ENCODE data around the gene SLC7A1.
"Not testable (repeated sequence)": the region's sequence is repeated elsewhere in the genome, so short reads cannot be mapped to it uniquely, and the experiment has no call there.

Gene SLC7A1

DNA sequence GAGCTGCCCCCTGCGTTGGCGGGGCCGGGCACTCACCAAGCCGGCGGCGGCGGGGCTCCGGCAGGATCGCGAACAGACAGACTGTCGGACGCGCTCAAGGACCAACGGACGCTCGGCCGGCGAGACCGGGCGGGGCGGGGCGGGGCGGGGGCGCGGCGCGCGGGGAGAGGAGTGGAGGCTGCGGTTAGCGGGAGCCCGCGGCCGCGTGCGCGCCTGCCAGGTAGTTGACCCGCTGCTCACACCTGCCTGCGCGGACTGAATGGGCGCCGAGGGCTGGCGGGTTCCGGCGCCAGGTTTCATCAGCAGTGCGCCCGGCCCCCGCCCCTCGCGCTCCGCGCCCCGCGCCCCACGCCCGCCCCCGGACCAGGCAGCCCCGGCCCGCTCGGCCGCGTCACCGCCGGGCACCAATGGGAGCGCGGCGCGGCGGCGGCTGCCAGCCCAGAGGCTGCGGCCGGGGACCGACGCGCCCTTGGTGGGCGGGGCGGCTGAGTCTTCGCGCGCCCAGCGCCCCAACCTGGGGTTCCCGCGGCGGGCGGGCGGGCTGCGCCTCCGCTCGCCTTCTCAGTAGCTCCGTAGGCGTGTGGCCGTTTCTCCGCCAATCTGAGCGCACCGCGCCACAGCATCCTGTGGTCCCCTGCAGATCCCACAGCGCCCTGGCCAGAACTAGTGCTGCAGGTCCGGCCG is at the start of gene SLC7A1:
Gene SLC7A1 (minus strand): TSS at position 309 of the 684 bp plus-strand sequence. CDS start 59,500 bp downstream, outside the sequence.
- DNase-seq: peak; percentile 69 to 76

DNA sequence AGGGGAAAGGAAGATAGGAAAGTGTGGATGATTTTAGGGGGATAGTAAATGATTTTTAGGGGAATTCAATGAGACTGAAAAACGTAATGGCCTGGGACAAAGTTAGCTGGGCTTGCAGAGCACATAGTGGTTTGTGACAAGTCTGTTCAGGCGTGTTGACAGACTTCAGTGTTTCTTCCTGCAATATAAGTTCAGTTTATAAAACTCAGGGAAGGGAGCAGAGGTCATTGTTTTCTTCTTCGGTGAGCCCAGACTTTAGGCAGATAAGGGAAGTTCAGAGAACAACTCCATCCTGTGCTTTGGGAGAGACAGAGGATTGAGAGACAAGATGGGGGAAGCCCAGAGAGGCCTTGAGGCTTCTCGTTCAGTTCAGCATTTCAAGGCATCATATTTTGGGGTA is 45.2 kb upstream of the SLC7A1 start:
- DNase-seq: no peak

DNA sequence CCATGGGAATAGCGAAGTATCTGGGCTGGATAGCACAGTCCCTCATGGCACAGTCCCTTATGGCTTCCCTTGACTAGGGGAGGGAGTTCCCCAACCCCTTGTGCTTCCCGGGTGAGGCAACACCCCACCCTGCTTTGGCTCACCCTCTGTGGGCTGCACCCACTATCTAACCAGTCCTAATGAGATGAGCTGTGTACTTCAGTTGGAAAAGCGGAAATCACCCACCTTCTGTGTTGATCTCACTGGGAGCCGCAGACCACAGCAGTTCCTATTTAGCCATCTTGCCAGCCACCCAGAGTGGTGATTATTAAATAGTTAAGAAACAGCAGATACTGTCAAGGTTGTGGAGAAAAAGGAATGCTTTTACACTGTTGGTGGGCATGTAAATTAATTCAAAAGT is 41.3 kb upstream of the SLC7A1 start:
- DNase-seq: not testable (repeated sequence)

DNA sequence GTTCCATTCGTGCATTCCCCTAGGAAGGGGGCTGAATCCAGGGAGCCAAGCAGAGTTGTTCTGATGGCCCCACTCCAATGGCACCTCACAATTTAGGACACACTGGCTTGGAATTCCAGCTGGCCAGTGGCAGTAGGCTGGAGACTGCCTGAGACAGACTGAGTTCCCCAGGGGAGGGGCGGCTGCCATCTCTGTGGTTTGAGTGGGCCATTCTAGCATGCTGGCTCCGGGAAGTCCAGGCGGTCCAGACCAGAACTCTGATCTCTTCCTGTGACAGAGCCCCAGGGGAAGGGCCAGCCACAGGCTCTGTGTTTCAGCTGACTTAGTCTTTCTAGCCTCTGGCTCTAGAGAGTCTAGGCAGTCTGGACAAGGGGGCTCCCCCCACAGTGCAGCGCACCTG is 29.5 kb upstream of the SLC7A1 start:
- no peak for DNase-seq

DNA sequence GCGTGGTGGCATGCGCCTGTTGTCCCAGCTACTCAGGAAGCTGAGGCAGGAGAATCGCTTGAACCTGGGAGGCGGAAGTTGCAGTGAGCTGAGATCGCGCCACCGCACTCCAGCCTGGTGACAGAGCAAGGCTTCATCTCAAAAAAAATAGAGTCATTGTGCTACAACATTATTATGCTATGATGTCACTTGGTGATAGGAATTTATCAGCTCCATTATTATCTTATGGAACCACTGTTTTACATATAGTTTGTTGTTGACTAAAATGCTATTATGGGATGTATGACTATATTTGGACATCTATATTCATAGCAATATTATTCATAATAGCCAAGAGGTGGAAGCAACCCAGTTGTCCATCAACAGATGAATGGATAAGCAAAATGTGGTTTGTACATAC is 26.4 kb upstream of the SLC7A1 start:
- no peak for DNase-seq

DNA sequence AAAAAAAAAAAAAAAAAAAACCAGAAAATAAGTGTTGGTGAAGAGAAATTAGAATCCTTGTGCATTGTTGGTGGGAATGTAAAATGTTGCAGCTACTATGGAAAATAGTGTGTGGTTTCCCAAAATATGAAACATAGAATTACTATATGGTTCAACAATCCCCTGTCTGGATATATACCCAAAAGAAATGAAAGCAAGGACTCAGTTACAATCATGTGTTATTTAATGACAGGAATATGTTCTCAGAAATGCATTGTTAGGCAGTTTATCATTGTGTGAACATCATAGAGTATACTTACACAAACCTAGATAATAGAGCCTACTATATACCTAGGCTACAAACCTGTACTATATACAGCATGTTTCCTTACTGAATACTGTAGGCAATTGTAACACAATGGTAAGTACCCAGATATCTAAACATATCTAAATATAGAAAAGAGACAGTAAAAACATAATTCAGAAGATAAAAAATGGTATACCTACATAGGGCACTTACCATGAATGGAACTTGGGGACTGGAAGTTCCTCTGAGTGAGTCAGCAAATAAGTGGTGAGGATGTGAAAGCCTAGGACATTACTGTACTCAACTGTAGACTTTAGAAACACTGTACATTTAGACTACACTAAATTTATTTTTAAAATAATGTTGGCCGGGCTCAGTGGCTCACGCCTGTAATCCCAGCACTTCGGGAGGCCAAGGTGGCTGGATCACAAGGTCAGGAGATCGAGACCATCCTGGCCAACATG is 25.7 kb upstream of the SLC7A1 start:
- DNase-seq: no peak

DNA sequence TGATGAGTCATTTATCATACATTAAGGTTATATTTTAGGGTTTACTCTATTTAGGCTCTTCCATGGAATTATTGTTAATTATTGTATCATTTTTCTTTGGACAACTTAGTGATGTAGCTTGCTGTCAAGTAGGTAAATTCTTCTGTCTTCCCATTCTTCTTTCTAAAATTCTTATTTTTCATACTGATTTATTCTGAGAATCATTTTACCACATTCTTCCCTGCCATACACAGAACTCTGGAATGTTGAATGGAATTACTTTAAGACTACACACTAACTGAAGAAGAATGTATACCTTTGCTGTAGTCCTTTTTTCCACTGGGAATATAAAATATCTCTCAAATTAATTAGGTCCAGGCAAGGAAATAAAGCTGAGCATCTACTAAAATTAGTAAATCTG is 24.5 kb upstream of the SLC7A1 start:
- DNase-seq: no peak

DNA sequence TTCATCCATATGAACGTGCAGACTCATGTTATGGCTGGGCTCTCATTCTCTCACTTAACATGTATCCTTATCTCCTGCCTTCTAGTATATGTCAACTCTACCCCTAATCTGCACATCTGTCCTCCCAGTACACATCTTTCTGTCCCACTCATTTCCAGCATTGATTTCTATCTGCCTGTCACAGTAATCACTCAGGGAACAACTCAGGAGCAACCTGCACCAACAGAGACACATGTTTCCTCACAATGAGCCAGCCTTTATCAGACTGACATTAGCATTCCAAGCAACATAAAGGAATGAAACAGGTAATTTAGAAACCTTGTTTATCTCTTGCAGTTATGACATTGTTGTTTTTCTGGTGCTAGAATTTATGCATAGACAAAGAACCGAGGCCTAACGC is 17.6 kb upstream of the SLC7A1 start:
- DNase-seq: no peak

DNA sequence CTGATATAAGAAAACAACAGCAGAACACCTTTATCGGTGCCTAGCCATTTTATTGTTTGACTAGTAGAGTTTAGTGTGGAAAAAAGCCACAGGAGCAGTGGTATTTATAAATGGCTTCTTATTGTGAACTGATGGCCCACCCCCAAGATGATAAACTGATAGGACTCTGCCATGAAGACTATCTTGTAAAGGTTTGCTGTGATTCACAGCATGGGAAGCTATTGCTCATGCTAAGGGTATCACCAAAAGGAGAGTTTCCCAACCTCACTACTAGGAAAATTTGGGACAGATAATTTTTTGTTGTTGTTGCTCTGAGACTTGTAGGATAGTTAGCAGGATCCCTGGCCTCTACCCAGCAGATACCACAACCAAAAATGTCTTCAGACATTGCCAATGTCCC is 12.0 kb upstream of the SLC7A1 start:
- DNase-seq: no peak

DNA sequence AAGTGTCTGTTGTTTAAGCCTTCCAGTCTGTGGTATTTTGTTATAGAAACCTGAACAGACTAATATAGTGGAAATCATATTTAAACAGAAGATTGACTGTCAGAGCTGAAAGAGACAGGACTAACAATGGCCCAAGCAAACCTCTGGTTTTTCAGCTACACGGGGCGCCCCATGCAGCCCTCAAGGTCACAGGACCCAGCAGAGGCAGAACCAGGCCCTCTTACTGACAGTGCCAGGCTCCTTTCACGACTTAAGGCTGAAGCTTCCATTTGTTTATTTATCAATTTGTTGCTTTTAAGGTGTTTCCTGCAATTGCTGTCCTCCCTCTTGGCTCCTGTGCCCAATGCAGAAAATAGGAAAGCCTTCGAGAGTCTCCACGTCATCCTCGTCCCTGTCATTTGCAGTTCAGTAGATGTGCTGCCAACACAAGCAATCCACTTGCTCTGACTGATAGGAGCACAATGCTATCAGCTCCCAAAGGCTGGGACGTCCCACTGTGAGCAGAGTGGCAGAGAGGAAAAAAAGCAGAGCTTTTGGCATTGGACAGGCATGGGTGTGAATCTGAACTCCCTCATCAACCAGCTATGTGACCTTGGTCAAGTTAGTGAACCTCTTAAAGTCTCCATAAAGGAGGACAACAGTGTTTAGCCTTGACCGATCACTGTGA is 10.5 kb upstream of the SLC7A1 start:
- DNase-seq: no peak

DNA sequence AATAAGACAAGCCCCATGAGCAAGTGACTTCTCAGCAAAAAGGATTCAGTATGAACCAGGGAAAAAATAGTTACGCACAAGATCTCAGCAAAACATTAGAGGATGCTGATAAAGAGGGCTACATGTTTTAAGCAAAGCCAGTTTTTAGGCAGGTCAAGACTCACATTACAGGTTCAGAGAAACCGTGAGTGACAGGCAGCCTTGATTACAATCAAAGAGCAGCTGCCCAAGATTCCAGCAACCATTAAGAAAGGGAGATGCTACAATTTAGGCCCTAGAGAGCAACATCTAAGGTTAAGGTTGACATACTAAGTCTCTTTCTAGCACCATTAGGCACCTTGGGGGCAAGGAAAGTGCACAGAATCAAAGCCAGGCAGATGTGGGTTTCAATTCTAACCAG is 2.8 kb upstream of the SLC7A1 start:
- no peak for DNase-seq

DNA sequence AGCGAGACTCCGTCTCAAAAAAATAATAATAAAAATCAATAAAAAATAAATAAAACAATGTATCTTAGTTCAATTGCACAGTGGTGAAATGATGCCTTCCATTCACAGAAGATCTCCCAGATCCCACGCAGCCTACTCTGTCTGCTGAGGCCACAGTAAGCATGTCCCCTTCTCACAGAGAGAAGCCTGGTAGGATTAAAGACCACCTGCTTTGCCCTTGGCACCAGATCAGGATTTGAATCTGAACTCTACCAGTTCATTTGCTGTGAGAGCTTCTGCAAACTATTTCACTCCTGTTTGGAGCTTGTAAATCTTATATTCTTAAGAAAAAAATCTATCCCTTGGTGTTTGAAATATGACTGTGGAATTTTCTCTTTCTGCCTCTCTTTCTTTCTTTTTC is 2.2 kb upstream of the SLC7A1 start:
- DNase-seq: no peak

DNA sequence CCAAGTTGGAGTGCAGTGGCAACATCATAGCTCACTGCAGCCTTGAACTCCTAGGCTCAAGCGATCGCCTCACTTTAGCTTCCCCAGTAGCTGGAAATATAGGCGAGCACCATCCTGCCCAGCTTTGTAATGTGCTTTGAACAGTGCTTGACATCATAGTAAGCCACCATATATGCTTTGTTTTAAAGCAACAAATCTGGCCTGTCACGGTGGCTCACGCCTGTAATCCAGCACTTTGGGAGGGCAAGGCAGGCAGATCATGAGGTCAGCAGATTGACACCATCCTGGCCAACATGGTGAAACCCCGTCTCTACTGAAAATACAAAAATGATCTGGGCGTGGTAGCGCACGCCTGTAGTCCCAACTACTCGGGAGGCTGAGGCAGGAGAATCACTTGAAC is 1.8 kb upstream of the SLC7A1 start:
- DNase-seq: no peak

DNA sequence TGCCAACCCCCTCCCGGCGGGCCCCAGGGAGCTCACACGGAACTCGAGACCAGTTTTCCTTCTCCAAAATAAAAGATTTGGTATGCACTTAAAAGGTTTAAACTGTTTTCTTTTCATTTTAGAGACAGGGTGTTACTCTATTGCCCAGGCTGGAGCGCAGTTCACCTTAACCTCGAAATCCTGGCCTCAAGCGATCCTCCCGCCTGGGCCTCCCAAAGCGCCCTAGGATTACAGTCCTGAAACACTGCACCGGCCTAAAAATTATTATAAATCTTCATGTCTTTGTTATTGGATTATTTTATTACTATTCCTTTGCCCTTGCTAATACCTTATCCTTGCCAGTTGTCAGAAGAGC is 553 bp upstream of the SLC7A1 start:
- no peak for DNase-seq

DNA sequence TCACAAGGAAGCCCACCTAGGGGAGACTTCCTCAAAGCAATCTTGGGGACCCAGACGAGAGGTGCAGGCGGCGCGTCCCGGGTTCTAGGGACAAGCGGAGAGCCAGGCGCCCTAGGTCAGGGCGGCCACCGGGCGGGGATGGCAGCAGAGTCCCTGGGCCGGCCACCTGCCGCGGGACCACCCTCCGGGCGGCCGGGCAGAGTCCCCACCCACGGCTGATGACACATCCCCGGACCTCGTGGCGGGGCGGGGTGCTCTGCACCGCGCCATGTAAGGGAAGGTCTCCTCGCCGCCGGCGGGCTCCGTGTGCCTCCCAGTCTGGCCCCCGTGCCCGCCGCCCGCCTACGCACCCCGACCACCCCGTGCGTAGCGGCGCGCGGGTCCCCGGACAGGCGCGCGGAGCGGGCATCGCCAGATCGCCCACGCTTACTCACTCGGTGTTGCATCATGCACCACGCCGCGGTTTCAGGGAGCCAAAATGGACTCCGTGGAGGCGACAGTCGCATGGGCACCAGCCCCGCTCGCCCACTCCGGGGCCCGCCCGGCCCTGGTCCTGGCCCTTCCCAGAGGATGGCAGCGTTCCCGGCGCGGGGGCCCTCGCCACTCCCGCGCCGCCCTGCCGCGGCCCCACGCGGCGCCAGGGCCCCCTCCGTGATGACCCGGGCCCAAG is 643 bp downstream of the SLC7A1 start:
- peak in 1 of 2 donors; percentile 67 for DNase-seq

DNA sequence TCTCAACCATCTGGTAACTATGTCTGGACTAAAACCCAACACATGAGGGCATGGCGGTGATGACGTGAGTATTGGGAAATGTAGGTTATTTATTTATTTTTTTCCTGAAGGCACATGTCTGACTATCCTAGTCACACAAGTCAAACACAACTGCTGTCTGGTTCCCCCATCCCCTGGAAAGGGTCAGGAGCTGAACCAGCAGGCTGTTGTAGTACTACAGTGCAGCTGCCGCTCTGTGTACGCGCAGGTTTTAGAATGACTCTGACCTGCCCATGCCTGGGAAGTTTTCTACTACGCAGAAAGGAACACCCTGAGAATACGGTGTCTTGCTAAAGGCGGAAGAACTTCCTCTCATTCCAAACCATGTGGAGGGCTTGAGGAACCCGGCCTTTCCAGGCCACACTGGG is 1.2 kb downstream of the SLC7A1 start:
- no peak for DNase-seq

DNA sequence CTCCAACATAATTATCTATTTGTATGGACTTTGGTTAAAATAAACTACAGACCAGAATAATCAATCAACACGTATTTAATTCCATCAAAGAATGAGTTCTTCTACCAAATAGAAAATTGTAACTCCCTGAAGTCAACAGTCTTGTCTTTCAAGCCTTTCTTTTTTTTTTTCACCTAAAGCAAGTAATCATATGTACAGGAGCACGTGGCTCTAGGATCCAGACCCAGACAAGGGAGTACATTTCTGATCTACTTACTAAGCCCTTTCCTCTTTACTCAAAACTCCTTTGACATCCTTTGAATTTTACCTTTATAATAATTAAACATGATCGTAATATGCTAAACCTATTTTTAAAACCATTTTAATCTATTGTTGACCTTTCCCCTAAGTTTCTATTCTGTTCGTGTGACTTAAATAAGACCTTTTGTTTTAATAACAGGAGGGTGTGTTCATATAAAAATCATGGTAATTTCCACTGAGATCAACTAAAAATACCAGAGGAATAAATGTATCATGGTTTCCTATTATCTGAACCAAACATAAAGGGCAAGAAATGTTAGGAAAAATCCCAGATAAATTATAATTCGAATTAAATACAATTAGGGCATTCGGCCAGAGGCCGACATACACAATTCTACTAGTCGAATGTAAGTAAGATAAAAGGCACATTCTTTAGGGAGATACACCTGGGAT is 1.7 kb downstream of the SLC7A1 start:
- DNase-seq: no peak

DNA sequence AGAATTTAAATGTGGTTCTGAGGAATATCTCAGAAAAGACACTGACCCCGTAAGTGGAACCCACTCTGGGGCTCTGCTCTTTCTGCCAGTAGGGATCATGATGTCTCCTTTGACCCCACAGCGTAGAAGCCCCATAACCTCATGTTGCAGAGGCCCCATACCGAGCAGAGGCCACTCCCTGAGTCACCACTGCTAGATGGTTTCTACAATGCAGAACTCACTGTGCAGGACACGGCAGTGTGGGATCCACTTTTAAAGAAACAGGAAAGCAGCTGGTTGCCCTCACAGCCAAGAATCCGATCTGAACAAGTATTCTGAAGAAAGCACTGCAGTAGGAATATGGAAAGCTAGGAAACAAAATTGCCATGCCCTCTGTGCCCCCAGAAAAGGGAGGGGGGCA is 4.2 kb downstream of the SLC7A1 start:
- DNase-seq: no peak

DNA sequence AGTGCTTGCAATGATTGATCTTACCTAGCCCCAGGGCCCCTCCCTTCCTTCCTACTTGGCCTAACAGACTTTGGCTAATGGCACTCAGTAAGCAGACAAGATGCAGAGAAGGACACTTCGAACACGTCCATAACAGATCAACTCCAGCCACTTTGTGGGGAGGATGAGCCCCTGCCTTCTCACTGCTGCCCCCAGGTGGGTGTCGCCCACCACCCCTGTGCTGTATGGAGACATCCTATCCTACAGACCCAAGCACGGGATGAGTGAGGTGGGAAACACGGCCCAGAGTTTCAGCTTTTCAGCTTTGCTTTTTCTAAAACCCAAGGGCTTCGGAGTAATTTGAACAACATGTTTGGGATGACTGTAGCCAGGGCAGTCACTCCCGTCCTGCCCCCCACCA is 5.5 kb downstream of the SLC7A1 start:
- DNase-seq: no peak

DNA sequence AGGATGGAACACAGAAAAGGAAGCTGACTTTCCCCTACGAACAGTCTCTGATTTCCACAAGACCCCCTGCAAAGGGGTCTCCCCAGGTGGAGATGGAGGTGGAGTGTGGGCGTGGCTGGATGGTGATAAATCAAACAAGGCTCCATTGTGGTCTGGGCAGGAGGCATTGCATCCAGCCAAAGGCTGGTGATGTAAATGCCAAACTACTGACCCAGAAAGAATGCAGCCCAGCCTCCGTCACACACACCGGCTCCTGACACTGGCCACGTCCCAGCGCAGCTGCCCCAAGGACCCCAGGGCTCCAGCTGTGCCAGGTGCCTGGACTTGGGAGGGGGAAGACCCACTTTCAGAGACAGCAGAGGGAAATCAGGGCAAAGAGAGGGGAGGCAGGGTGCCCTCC is 6.3 kb downstream of the SLC7A1 start:
- DNase-seq: no peak

DNA sequence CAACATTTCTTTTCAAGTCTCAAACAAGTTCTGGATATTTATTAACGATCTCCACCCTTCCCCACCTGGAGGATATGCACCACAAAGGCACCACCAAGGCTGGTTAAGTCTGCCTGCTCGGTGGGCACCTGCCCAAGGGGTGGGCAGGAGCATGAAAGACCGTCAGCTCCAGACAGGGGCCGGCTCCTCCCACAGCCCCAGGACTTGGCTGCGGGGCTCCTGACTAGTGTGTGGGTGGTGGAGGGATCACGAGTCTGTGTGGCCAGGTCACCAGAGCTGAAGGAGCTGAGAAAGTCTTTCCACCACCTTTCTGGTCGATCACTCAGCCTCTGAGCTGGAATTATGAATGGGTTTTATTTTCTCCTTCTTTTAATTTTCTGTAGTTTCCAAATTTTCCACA is 7.8 kb downstream of the SLC7A1 start:
- DNase-seq: no peak

DNA sequence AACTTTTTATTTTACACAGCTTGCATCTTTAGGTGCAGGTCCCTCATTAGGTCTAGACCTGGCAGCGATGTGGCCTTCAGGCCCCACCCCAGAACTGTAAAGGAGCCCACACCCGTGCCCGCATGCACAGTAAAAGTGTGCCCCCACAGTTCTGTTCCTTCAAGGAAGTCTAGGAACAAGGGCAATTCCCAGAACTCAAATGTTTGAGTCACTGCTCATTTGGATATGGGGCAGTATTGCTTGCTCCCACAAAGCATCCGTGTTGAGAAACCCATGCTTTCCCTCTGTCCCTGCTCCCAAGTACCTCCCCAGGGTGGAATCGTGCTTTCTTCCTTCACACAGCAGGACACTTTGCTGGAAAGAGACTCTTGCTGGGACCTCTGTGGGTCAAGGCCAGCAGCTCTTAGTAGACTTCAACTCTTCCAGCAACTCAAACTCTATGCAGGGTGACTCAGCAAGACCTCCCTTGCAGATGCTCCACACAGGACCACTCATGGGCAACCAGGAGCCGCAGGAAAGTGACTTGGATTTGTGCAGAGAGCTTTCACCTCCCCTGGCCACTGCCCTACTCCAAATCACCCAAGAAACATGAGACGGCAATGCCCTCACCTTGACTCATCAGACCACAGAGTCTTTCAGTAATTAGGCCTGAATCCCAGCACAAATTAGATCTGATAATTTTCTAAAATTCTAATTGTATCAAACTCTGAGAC is 12.3 kb downstream of the SLC7A1 start:
- DNase-seq: no peak

Measured in hippocampal formation (tissue), 2 donors.